Mesothelial cell of epicardium (in vitro differentiated cells): ENCODE results near the gene CYP39A1. TPM values are rescaled to one million over a fixed set of nuclear protein-coding genes. Genes with fewer than 3 reads are reported as not detected.

Experiments used
- DNase-seq, 2 experiments: peaks; one replicate each; pipeline ENCODE4 v3.0.0; 2021; ENCODE audit warnings: low spot score in 2 of 2; ENCODE audit not compliant: unreplicated experiment in 2 of 2
- H3K27ac Mint-ChIP-seq: 2 replicates; pipeline ENCODE4 v1.8.0; 2021; ENCODE audit warnings: mixed read lengths
- H3K27me3 Mint-ChIP-seq: 2 replicates; pipeline ENCODE4 v1.8.0; 2021; ENCODE audit warnings: low read depth, mixed read lengths
- H3K36me3 Mint-ChIP-seq: 2 replicates; pipeline ENCODE4 v1.8.0; 2021; ENCODE audit warnings: mixed read lengths
- H3K4me1 Mint-ChIP-seq: 2 replicates; pipeline ENCODE4 v1.8.0; 2021; ENCODE audit warnings: mixed read lengths
- H3K4me3 Mint-ChIP-seq: 2 replicates; pipeline ENCODE4 v1.8.0; 2021; ENCODE audit warnings: mild to moderate bottlenecking, moderate library complexity, mixed read lengths
- H3K9me3 Mint-ChIP-seq: 2 replicates; pipeline ENCODE4 v1.8.0; 2021; ENCODE audit warnings: mixed read lengths
- total RNA-seq: library from RNA; stranded (reverse); gene quantifications from 3 replicates; pipeline ENCODE4 v1.2.1, GENCODE V29; 2021
- TF ChIP-seq, protein P1 (sequence below): fragments of 200-600 bp; sonication (generic); IDR thresholded peaks from one replicate; pipeline ENCODE4 v1.5.0; 2021; ENCODE audit warnings: antibody characterized with exemption; ENCODE audit not compliant: unreplicated experiment

CYP39A1 gene
- total RNA-seq, 1 donor from 2014 or later = 6.9 TPM

GRCh38 chr6:46556053-46556452, 96.6 kb downstream of the CYP39A1 start:
- no peaks in the 10 kb centered on the region for H3K9me3 Mint-ChIP-seq
- no peaks in the 10 kb centered on the region for H3K27me3 Mint-ChIP-seq
- H3K4me3 Mint-ChIP-seq = no peak overlapping the region
- no peak for DNase-seq
- no peaks in the 10 kb centered on the region for H3K36me3 Mint-ChIP-seq
- H3K4me1 Mint-ChIP-seq = no peaks in the 10 kb centered on the region
- TF ChIP-seq, protein P1, sequence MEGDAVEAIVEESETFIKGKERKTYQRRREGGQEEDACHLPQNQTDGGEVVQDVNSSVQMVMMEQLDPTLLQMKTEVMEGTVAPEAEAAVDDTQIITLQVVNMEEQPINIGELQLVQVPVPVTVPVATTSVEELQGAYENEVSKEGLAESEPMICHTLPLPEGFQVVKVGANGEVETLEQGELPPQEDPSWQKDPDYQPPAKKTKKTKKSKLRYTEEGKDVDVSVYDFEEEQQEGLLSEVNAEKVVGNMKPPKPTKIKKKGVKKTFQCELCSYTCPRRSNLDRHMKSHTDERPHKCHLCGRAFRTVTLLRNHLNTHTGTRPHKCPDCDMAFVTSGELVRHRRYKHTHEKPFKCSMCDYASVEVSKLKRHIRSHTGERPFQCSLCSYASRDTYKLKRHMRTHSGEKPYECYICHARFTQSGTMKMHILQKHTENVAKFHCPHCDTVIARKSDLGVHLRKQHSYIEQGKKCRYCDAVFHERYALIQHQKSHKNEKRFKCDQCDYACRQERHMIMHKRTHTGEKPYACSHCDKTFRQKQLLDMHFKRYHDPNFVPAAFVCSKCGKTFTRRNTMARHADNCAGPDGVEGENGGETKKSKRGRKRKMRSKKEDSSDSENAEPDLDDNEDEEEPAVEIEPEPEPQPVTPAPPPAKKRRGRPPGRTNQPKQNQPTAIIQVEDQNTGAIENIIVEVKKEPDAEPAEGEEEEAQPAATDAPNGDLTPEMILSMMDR = no peak
- no peak overlapping the region for H3K27ac Mint-ChIP-seq

DNA sequence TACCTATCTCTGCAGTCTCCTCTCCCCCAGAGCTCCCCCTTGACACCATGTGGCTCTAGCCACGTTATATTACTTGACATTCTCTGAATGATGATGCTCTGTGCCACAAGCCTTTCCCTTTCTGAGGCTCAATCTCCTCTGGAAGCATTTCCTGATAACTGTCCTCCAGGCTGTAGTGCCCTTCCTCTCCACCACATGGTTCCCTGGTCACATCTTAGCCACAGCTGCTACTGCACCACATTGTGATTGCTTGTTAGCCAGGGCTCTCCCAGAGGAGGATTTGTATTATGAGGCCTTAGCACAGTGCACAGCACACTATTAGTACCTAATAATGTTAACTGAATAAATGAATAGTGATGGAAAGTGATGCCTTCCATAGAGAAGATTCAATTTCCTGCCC, 97.5 kb downstream of the CYP39A1 start:
- Mint-ChIP-seq H3K27ac (no peak overlapping the region), H3K4me3 (no peak overlapping the region), H3K4me1 (no peaks in the 10 kb centered on the region), H3K27me3 (no peaks in the 10 kb centered on the region), H3K36me3 (peaks cover 1% of the 10 kb centered on the region), H3K9me3 (no peaks in the 10 kb centered on the region)
- no peak for DNase-seq
- TF ChIP-seq, protein P1 = no peak

GRCh38 chr6:46549155-46549554, 103.5 kb downstream of the CYP39A1 start:
- TF ChIP-seq, protein P1 = no peak
- no peaks in the 10 kb centered on the region for H3K27me3 Mint-ChIP-seq
- DNase-seq = no peak
- no peaks in the 10 kb centered on the region for H3K4me1 Mint-ChIP-seq
- peaks cover 18% of the 10 kb centered on the region for H3K9me3 Mint-ChIP-seq
- no peak overlapping the region for H3K27ac Mint-ChIP-seq
- H3K4me3 Mint-ChIP-seq = no peak overlapping the region
- peaks cover 13% of the 10 kb centered on the region for H3K36me3 Mint-ChIP-seq

DNA sequence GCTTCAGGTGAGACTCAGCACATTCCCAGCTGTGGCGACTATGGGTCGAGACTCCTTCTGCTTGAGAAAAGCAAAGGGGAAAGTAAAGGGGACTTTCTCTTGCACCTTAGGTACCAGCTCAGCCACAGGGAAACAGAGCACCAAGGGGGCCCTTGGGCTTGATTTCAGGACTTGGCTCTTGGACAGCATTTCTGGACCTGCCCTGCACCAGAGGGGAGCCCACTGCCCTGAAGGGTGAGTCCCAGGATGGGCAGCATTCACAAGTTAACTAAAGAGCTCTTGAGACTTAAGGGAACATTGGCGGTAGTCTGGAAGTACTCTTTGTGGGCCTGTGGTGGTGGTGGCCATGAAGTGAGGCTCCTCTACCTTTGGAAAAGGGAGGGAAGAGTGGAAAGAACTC, 111.1 kb downstream of the CYP39A1 start:
- no peak for DNase-seq
- H3K9me3 Mint-ChIP-seq = peaks cover 36% of the 10 kb centered on the region
- H3K4me3 Mint-ChIP-seq = no peak overlapping the region
- no peak overlapping the region for H3K27ac Mint-ChIP-seq
- peaks cover 7% of the 10 kb centered on the region for H3K4me1 Mint-ChIP-seq
- TF ChIP-seq, protein P1 = no peak
- H3K36me3 Mint-ChIP-seq = peaks cover 21% of the 10 kb centered on the region
- H3K27me3 Mint-ChIP-seq = peaks cover 9% of the 10 kb centered on the region

- Mint-ChIP-seq H3K36me3 (peaks cover 15% of the 10 kb centered on the region), H3K27ac (no peak overlapping the region), H3K9me3 (peaks cover 32% of the 10 kb centered on the region), H3K27me3 (peaks cover 9% of the 10 kb centered on the region), H3K4me1 (peaks cover 7% of the 10 kb centered on the region), H3K4me3 (no peak overlapping the region)
- TF ChIP-seq, protein P1 = no peak
- no peak for DNase-seq
Measured at GRCh38 chr6:46539866-46540265, 112.8 kb downstream of the CYP39A1 start.
